GM18951 (cell line): ENCODE measurements around the gene EXOC3.
"Not testable (repeated sequence)": the region's sequence is repeated elsewhere in the genome, so short reads cannot be mapped to it uniquely, and the experiment has no call there.

Source experiments
- POLR2A ChIP-seq: IDR thresholded peaks from 4 replicates; pipeline ENCODE4 v1.6.1; 2011; ENCODE audit warnings: mild to moderate bottlenecking; ENCODE audit not compliant: insufficient read length, insufficient read depth; ENCODE audit errors: extremely low read depth
- in situ Hi-C: fragments of 300-500 bp; cut with MboI; formaldehyde crosslinking; loops from one replicate; pipeline ENCODE4 v1.12.0; 2022; ENCODE audit warnings: low sequenced_read_pairs, mixed read lengths, inconsistent platforms; ENCODE audit not compliant: unreplicated experiment

EXOC3 gene

DNA sequence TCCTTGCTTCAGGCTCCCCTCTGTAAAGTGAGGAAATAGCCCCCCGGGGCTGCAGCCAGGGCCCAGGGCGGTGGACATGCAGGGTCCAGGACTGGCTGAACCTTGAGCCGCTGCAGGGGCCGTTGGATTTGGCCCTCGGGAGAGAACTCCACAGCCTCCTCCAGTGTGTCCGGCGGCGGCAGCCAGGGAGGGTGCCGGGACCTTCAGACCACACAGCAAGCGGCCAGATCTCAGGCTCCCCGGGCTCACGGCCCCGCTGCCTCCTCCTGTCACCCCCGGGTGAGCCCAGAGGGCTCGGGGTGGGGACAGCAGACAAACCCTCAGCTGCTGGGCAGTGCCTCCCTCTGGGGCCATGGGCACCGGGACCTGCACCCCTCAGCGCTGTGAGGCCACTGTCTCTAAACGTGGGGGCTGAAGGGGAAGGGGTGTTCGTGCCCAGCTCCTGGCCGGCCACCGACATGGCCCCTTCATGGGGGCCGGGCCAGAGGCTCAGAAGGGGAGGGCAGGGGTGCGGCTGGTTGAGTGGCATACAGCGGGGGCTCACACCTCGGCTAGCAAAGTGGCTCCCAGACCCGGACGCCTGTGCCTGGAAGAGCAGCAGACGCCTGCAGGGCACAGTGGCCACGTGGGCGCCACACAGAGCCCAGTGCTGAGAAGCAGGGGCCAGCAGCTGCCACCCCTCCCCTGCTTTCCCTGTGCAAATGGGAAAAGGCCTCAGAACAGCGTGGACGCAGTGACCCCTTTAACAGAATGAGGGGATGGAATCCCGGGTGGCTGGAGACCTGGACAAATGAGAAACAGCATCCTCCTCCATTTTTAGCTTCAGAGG is 61.6 kb downstream of the EXOC3 start:
- in situ Hi-C loops: no loop called here
- TF ChIP-seq POLR2A: no peak

DNA sequence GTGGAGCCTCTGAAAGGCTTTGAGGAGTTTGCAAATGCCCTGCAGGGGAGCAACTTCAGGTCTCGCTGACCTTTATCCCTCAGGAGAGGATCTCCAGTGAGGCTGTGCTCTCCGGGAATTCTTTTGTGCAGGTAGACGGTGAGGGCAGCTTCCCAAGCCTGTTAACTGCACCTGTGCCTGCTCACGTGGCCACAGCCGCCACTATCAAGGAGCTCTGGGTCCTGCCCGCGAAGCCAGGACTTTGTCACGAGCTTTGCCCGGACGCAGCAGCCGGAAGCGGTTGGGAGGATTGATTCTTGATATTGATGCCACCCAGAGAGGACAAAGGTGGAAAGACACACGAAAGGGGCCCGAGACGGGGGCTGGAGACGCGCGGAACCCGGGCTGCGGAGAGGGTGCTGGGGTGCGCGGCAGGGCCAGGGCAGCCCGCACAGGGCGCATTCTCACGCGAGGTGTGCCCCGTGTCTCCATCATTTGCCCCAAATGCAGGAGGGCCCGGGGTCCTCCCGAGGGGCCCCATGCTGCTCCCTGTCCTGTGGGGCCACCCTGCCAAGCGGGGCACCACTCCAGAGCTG is 63.1 kb downstream of the EXOC3 start:
- no peak for TF ChIP-seq POLR2A
- in situ Hi-C loops: no loop called here

DNA sequence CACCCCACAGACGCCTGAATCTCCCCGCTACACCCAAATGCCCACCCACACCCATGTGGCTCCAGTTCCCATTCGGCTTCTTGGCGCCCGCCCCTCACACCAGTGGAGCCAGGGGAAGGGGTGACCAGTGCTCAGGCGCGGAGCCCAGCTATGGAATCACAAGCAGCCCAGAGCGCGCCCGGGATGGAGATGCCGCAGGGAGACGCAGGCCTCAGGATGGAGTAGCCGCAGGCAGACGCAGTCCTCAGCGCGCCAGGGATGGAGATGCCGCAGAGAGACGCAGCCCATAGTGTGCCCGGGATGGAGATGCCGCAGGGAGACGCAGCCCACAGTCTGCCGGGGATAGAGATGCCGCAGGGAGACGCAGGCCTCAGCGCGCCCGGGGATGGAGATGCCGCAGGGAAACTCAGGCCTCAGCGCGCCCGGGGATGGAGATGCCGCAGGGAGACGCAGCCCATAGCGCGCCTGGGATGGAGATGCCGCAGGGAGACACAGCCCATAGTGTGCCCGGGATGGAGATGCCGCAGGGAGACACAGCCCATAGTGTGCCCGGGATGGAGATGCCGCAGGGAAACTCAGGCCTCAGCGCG is 65.1 kb downstream of the EXOC3 start:
- in situ Hi-C loops: not testable (repeated sequence)

DNA sequence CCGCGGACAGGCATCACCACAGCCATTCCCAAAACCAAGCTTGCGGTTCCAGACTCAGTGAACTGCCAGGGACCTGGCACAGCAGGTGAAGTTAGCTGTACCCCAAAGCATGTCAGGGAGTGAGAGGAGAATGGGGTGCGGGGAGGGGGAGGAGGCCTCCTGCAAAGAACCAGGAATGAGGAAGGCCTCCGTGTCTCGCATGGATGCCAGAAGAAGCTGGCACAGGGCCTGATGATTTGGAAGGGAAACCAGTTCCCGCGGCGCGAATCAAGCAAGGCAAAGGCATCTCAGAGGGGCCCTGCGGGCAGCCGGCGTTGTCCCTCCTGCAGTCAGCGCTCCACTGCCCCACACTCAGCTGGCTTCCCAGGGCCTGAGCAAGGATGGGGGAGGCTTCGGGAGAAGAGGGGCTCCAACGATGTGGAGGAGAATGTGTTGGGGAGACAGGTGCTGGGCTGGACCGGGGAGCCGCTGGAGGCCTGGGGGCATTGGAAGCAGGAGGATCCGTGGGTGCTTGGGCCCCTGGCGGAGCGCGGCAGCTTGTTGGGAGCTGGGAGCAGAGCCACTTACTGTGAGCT is 66.7 kb downstream of the EXOC3 start:
- no peak for TF ChIP-seq POLR2A
- in situ Hi-C loops: no loop called here

DNA sequence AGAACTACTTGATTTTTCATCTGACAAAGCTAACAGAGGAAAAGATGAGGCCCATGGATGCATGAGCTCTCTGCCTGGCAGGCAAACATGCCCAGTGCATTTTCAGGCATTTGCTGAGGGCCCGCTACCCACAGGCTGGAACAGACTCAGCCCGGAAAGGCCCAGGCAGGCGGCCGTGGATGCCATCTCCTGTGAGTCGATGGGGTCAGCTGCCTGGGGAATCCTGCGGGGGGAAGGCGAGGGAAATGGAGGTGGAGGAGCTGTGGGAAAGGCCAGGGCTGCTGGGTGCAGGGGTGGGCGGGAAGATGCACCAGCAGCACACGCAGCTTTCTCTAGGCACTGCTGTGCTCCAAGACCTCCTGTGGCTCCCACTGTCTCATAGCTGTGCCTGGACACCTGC is 67.5 kb downstream of the EXOC3 start:
- in situ Hi-C loops: no loop called here
- no peak for TF ChIP-seq POLR2A

DNA sequence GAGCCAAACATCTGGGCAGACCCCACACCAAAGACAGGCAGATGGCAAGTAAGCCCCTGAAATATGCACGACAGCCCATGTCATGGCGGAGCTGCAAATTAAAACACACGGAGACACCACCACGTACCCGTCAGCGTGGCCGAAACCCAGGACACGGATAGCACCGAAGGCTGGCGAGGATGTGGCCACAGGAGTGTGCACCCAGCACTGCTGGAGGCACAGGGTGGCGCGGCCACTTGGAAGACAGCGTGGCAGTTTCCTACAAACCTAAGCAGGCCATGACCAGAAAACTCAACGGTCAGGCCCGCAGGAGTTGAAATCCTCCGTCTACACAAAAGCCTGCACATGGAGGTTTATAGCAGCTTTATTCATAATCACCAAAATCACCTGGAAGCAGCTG is 68.5 kb downstream of the EXOC3 start:
- no peak for TF ChIP-seq POLR2A
- in situ Hi-C loops: no loop called here

DNA sequence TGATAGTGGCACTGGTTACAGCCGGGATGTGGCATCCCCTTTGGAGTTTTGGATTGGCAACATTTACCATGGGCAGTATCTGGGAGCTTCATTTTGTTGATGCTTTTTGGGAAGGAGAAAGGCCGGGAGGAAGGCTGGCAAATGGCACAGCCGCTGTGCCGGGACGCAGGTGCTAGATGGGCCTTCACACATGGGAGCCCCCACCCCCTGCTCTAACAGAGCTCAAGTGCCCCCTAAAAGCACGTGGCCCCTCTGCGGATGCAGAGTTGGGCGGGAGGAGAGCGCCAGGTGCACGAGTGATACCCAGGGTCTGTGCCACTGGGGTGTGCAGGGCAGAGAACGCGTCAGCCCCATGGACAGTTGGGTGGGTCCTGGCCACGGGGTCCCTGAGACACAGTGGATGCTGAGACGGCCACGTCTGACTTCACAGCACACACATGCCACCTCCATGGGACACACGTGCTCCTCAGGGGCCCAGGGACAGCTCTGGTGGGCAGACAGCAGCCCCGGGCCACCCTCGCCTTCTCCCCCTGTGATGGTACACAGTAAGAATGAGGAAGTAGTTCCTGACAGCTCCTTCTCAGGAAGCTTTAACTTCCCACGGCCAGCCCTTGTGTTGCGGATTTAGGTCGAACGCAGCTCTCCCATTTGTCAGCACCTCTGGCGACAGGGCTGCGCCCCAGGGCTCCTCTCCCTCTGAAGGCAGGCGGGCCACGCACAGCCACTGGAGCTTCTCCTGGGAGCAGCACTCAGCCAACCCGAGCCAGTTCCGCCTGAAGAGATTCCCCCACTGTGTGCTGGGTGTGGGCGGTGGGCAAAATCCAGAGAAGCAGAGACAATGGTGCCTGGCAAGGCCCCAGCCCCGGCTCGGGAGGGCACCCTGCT is 70.5 kb downstream of the EXOC3 start:
- no peak for TF ChIP-seq POLR2A
- in situ Hi-C loops: no loop called here

DNA sequence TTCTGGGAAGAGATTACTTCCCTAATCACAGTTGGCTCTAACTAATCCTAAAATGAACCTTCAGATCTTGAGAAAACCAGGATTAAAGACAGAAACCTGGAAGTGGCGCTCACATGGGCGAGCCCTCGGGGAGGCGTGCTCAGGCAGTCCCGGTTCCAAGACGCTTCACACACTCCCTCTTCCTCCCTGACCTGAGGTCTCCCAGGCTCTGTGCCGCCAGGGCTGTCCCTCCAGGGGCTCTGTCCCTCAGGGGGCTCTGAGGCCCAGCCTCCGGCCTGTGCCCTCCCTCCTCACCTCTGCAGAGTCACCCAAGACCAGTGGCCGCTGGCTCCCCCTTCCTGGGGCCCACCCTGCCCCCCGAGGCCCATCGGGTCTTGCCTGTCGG is 71.1 kb downstream of the EXOC3 start:
- in situ Hi-C loops: no loop called here
- TF ChIP-seq POLR2A: no peak

DNA sequence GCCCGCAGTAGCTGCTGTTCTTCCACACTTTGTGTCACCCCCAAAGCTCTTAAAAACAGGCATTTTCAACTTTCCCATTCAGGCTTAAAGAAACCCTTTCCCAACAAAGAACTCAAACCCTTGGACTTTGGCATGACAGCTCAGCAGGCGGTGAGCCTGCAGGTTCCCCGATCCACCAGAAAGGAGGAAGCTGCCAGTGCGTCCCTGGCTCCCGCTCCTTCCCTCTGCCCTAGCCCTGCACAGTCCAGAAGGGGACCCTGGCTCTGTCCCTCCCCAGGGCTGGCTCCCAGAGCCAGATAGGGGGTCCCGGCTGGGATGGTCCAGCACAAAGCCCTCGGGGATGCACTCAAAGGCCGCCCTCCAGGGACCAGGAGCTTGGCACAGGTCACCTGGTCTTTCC is 71.7 kb downstream of the EXOC3 start:
- in situ Hi-C loops: no loop called here
- no peak for TF ChIP-seq POLR2A

DNA sequence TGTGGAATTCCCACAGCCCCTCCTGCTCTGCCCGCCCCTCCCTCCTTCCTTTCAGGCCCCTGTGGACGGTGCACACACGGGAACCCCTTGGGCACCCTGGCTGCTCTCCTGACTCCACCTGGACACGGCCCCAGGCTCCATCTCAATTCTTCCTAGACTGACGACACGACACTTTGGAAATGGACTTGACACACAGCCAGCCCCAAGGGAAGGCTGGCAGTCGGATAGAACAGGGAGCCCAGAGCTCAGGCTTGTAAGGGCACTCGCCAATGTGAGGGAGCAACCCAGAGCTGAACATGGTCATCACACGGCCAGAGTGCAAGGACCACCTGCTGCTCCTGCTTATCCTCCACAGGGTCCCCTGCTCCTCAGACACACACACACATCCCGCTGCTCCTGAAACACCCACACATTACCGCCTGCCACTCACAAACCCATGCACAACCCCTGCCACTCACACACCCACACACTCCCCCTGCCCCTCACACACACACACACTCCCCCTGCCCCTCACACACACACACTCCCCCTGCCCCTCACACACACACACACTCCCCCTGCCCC is 72.4 kb downstream of the EXOC3 start:
- in situ Hi-C loops: no loop called here
- TF ChIP-seq POLR2A: no peak

DNA sequence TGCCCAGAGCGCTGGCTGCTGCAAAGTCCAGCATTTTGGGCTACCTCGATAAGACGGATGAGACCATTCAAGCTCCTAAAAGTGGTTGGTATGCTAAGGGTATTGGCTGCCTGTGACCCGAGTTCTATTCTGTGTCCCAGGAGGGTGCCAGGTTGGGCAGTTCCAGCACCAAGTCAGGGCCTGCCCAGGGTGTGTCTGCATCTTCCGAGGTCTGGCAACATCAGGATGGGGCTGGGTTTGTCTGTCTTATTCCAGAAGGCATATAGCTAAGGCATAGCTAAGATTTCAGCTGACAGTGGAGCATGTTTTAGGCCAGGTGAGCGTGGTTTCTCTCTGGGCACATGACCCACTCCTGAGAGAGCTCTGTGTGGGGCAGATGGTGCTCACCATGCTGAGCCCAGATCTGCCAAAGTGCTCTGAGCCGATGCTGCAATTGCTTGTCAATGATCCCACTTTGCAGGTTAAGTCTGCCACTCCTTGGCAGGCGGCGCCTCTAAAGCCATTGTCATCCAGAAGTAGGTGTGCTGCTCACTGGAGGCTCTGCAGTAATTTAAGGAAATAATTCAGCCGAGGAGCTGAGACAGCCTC is 73.5 kb downstream of the EXOC3 start:
- in situ Hi-C loops: no loop called here
- no peak for TF ChIP-seq POLR2A
